Natural killer cell (primary cell): Measurements from ENCODE around the gene SPTLC1. TPM values are rescaled to one million over a fixed set of nuclear protein-coding genes. Genes with fewer than 3 reads are reported as not detected.

Source experiments
- ATAC-seq, 3 donors: fragments of 150-1000 bp in 2 of 3; fragments of 200-7000 bp in 1 of 3; cut with Tn5 transposase; 1 replicate in 1 of 3; 2 replicates in 2 of 3; pipeline ENCODE4 v1.10.0; 2021; ENCODE audit warnings: mild to moderate bottlenecking in 2 of 3, moderate library complexity in 2 of 3
- DNase-seq, 2 donors: peaks; one replicate each; pipeline versions ENCODE4 v3.0.0 to v3.0.0-alpha.2; 2013 to 2021; ENCODE audit warnings: mixed read lengths in 1 of 2
- H3K27ac ChIP-seq: one replicate; pipeline ENCODE4 v1.5.1; 2013; ENCODE audit warnings: mild to moderate bottlenecking, low read length
- H3K27me3 ChIP-seq: one replicate; pipeline ENCODE4 v1.6.1; 2013; ENCODE audit warnings: low read length; ENCODE audit not compliant: control insufficient read depth, insufficient read depth
- H3K36me3 ChIP-seq: one replicate; pipeline ENCODE4 v1.6.1; 2013; ENCODE audit warnings: low read length; ENCODE audit not compliant: control insufficient read depth, insufficient read depth
- H3K4me1 ChIP-seq: one replicate; pipeline ENCODE4 v1.6.1; 2013; ENCODE audit warnings: low read length; ENCODE audit not compliant: control insufficient read depth, insufficient read depth
- H3K4me3 ChIP-seq: one replicate; pipeline ENCODE4 v1.5.1; 2013; ENCODE audit warnings: low read length
- H3K9me3 ChIP-seq: one replicate; pipeline ENCODE4 v1.6.1; 2013; ENCODE audit warnings: low read length; ENCODE audit not compliant: control insufficient read depth, insufficient read depth
- H3K27ac Mint-ChIP-seq, 2 donors: one replicate each; pipeline ENCODE4 v1.8.0; 2022; ENCODE audit warnings: mild to moderate bottlenecking in 2 of 2, mixed read lengths in 2 of 2, moderate library complexity in 1 of 2
- H3K27me3 Mint-ChIP-seq, 2 donors: one replicate each; pipeline ENCODE4 v1.8.0; 2022; ENCODE audit warnings: low read depth in 2 of 2, mixed read lengths in 2 of 2
- H3K36me3 Mint-ChIP-seq: one replicate; pipeline ENCODE4 v1.8.0; 2022; ENCODE audit warnings: mixed read lengths
- H3K4me1 Mint-ChIP-seq, 2 donors: one replicate each; pipeline ENCODE4 v1.8.0; 2022; ENCODE audit warnings: mixed read lengths in 2 of 2
- H3K4me3 Mint-ChIP-seq: one replicate; pipeline ENCODE4 v1.8.0; 2022; ENCODE audit warnings: mild to moderate bottlenecking, moderate library complexity, mixed read lengths
- H3K9me3 Mint-ChIP-seq, 2 donors: one replicate each; pipeline ENCODE4 v1.8.0; 2022; ENCODE audit warnings: mixed read lengths in 2 of 2
- WGBS: methylation state at CpG from one replicate; pipeline ENCODE4 v1.1.7; 2013; ENCODE audit warnings: missing lambda C conversion rate; ENCODE audit not compliant: insufficient coverage; 5-methylcytosine and 5-hydroxymethylcytosine counted together
- intact Hi-C: fragments of 100-400 bp; cut with micrococcal nuclease; formaldehyde crosslinking; loops from one replicate; pipeline ENCODE4 v1.14.2; 2022
- total RNA-seq, 4 donors: library from RNA; stranded (reverse); fragments of 120-200 nt in 1 of 4; gene quantifications; one replicate each; pipeline versions ENCODE4 v1.2.3 to v1.2.4, GENCODE V29; 2013 to 2022
- TF ChIP-seq, protein P1 (sequence below): fragments of 200-600 bp; IDR thresholded peaks from one replicate; pipeline ENCODE4 v1.8.0; 2022; ENCODE audit warnings: antibody characterized with exemption

SPTLC1 gene
- total RNA-seq, 3 donors from 2014 or later (not counting 1 experiment from before 2014, with no cell fraction given): 45.6 to 59.3 (median 47.8) TPM

DNA sequence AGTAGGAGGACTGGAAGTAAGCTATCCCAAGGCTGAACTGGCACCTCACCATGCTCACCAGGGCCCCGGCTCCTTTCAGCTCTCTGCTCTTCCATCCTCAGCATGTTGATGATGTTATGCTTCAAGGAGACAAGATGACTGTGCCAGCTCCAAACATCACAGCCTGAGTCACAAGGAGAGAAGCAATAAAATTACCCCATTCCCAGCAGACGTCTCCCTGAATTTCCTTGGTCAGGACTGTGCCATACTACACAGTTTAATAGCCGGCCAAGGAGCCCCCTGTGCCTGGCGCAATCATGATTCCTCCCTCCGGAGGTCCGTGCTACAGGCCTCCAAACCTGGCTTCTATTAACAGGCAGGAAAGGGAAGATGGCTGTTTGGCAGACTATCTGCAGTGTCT lies 114.0 kb downstream of the SPTLC1 start:
- WGBS: 82% methylated on average over 6 of the region's 6 CpGs
- TF ChIP-seq, protein P1, sequence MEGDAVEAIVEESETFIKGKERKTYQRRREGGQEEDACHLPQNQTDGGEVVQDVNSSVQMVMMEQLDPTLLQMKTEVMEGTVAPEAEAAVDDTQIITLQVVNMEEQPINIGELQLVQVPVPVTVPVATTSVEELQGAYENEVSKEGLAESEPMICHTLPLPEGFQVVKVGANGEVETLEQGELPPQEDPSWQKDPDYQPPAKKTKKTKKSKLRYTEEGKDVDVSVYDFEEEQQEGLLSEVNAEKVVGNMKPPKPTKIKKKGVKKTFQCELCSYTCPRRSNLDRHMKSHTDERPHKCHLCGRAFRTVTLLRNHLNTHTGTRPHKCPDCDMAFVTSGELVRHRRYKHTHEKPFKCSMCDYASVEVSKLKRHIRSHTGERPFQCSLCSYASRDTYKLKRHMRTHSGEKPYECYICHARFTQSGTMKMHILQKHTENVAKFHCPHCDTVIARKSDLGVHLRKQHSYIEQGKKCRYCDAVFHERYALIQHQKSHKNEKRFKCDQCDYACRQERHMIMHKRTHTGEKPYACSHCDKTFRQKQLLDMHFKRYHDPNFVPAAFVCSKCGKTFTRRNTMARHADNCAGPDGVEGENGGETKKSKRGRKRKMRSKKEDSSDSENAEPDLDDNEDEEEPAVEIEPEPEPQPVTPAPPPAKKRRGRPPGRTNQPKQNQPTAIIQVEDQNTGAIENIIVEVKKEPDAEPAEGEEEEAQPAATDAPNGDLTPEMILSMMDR: no peak
- no peak for DNase-seq
- Histone ChIP-seq H3K9me3 (no peaks in the 10 kb centered on the region), H3K4me3 (no peak overlapping the region), H3K27me3 (no peaks in the 10 kb centered on the region), H3K4me1 (no peaks in the 10 kb centered on the region), H3K27ac (no peak overlapping the region), H3K36me3 (no peaks in the 10 kb centered on the region)
- no peak overlapping the region for H3K27ac Mint-ChIP-seq
- peaks cover 3 to 11% of the 10 kb centered on the region in 2 donors for H3K27me3 Mint-ChIP-seq
- H3K4me3 Mint-ChIP-seq: no peak overlapping the region
- H3K36me3 Mint-ChIP-seq: no peaks in the 10 kb centered on the region
- no peaks in the 10 kb centered on the region for H3K9me3 Mint-ChIP-seq
- no peaks in the 10 kb centered on the region for H3K4me1 Mint-ChIP-seq
- intact Hi-C loops: no loop called here
- no peak for ATAC-seq

DNA sequence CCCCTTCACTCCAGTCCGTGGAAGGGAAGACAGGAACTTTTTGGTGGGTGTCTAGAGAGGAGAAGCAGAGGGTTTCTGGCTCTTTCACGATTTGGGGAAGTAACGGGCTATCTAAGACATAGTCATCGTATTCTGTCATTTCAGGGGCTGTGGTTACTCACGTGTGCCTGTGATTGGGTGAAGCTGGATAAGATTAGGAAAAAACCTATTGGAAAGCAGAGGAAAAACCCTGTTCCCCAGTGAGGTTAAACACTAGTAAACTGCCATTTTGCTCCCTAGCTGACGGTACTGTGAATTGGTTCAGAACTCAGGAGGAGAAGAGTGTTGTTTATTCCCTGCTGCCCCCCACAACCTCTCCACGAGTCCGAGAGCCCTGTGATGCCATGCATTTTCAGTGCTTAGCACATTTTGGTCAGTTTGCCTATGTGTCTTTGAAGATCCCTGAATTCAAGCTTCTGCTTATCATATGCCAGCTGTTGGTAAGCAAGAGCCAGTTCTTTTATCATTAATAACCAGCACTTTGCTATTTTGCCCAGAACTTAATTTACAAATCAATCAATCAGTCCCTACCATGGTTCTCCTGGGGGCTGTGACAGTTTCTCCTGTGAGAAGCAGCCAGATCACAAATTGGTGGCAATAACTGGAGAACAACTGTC lies 120.1 kb downstream of the SPTLC1 start:
- no peaks in the 10 kb centered on the region for H3K9me3 ChIP-seq
- Mint-ChIP-seq H3K27me3 (peaks cover 6 to 16% of the 10 kb centered on the region in 2 donors), H3K4me3 (no peak overlapping the region), H3K9me3 (no peaks in the 10 kb centered on the region), H3K4me1 (no peaks in the 10 kb centered on the region), H3K36me3 (no peaks in the 10 kb centered on the region), H3K27ac (no peak overlapping the region)
- no peak overlapping the region for H3K27ac ChIP-seq
- DNase-seq (no peak), ATAC-seq (no peak)
- WGBS: 15% methylated on average over 8 of the region's 8 CpGs
- H3K27me3 ChIP-seq: no peaks in the 10 kb centered on the region
- H3K4me3 ChIP-seq: no peak overlapping the region
- no peaks in the 10 kb centered on the region for H3K4me1 ChIP-seq
- H3K36me3 ChIP-seq: no peaks in the 10 kb centered on the region
- TF ChIP-seq, protein P1: no peak
- intact Hi-C loops: no loop called here

DNA sequence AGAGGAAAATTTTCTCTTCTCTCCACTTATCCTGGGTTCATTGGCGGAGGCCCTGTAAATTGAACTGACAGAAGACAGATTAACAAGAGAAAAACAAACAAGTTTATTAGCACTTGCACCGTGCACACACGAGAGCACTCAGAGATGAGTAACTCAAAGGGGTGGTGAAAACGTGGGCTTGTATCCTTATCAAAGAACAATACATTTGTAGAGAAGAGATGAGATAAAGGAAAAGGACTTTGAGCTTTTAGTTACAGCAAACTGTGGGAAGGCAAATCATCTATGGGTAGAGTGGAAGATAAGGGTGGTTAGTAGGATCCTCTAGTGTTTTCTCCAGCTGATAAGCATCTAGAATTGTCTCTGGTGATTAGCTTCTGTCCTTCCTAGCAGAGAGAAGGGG lies 120.8 kb downstream of the SPTLC1 start:
- 55% methylated on average over 4 of the region's 4 CpGs for WGBS
- Histone ChIP-seq H3K4me3 (no peak overlapping the region), H3K4me1 (no peaks in the 10 kb centered on the region), H3K9me3 (no peaks in the 10 kb centered on the region), H3K27ac (no peak overlapping the region), H3K27me3 (no peaks in the 10 kb centered on the region), H3K36me3 (no peaks in the 10 kb centered on the region)
- Mint-ChIP-seq H3K4me3 (no peak overlapping the region), H3K27me3 (peaks cover 6 to 13% of the 10 kb centered on the region in 2 donors), H3K36me3 (no peaks in the 10 kb centered on the region), H3K27ac (no peak overlapping the region), H3K4me1 (no peaks in the 10 kb centered on the region), H3K9me3 (no peaks in the 10 kb centered on the region)
- TF ChIP-seq, protein P1: no peak
- DNase-seq (no peak), ATAC-seq (no peak)
- intact Hi-C loops: no loop called here
